Prostate gland (tissue), 2 donors: ENCODE results near the gene IKZF2. TPM values are rescaled to one million over a fixed set of nuclear protein-coding genes. Genes with fewer than 3 reads are reported as not detected.

Source experiments
- DNase-seq: peaks from one replicate; pipeline ENCODE4 v3.0.0-alpha.2; 2019; ENCODE audit warnings: low spot score
- H3K27ac ChIP-seq, 2 donors: fragments of 200-600 bp; sonication (generic); 2 replicates each; pipeline ENCODE4 v1.5.1; 2017 to 2019
- H3K27me3 ChIP-seq: fragments of 200-600 bp; sonication (generic); replicated peaks from 2 replicates; pipeline ENCODE4 v1.5.1; 2019; ENCODE audit not compliant: insufficient read depth
- H3K36me3 ChIP-seq, 2 donors: fragments of 200-600 bp; sonication (generic); 1 replicate in 1 of 2; 2 replicates in 1 of 2; pipeline versions ENCODE4 v1.5.1 to v1.8.1; 2017 to 2019
- H3K4me1 ChIP-seq: fragments of 200-600 bp; sonication (generic); replicated peaks from 2 replicates; pipeline ENCODE4 v1.5.1; 2019
- H3K4me3 ChIP-seq, 2 donors: fragments of 200-600 bp; sonication (generic); 2 replicates each; pipeline ENCODE4 v1.5.1; 2017 to 2019
- H3K9me3 ChIP-seq: fragments of 200-600 bp; sonication (generic); 2 replicates; pipeline ENCODE4 v1.5.1; 2017
- POLR2A ChIP-seq: fragments of 450-650 bp; IDR thresholded peaks from one replicate; pipeline ENCODE4 v1.6.1; 2016; ENCODE audit warnings: antibody characterized with exemption, mild to moderate bottlenecking
- POLR2AphosphoS5 ChIP-seq: sonication (generic); formaldehyde crosslinking; IDR thresholded peaks from one replicate; pipeline ENCODE4 v1.6.1; 2017; ENCODE audit warnings: antibody characterized with exemption
- WGBS: methylation state at CpG from one replicate; pipeline ENCODE4 v1.1.5; 2018; 5-methylcytosine and 5-hydroxymethylcytosine counted together
- intact Hi-C: fragments of 100-400 bp; cut with DNase I; formaldehyde crosslinking; loops from one replicate; pipeline ENCODE4 v1.14.2; 2022
- total RNA-seq, 2 donors: library from RNA; depleted of rRNA; stranded (reverse); fragments of >200 nt; gene quantifications; one replicate each; pipeline ENCODE4 v1.1.0, GENCODE V29; 2016
- TF ChIP-seq, protein P1 (sequence below), 4 experiments: fragments of 200-600 bp in 2 of 4; fragments of 450-650 bp in 2 of 4; sonication (generic) in 2 of 4; IDR thresholded peaks; 1 replicate in 3 of 4; 2 replicates in 1 of 4; pipeline ENCODE4 v1.5.1; 2016 to 2019; ENCODE audit warnings: antibody characterized with exemption in 4 of 4, mild to moderate bottlenecking in 2 of 4, moderate library complexity in 2 of 4

IKZF2 gene
- total RNA-seq, 2 donors from 2014 or later: 24.4 to 27.8 TPM

DNA sequence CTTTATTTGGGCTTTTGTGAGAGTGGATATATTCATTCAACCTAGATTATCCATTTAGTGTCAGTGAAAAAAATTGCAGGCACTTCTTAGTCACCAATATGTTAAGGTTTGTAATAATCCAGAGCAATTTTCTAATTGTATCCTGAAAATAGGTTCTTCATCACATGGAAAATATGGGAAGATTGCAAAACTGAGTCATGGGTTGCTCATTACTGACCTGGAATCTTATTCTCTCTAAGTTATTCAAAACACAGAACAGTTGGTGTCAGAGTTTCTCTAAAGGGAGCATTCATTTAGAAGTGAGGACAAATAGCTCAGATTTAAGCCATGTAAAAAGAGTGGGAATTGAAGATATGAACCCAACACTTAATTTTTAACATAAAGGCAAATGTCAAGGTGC, 181.3 kb downstream of the IKZF2 start:
- no peak for DNase-seq
- TF ChIP-seq POLR2A (no peak), POLR2AphosphoS5 (no peak)
- TF ChIP-seq, protein P1, sequence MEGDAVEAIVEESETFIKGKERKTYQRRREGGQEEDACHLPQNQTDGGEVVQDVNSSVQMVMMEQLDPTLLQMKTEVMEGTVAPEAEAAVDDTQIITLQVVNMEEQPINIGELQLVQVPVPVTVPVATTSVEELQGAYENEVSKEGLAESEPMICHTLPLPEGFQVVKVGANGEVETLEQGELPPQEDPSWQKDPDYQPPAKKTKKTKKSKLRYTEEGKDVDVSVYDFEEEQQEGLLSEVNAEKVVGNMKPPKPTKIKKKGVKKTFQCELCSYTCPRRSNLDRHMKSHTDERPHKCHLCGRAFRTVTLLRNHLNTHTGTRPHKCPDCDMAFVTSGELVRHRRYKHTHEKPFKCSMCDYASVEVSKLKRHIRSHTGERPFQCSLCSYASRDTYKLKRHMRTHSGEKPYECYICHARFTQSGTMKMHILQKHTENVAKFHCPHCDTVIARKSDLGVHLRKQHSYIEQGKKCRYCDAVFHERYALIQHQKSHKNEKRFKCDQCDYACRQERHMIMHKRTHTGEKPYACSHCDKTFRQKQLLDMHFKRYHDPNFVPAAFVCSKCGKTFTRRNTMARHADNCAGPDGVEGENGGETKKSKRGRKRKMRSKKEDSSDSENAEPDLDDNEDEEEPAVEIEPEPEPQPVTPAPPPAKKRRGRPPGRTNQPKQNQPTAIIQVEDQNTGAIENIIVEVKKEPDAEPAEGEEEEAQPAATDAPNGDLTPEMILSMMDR (IDR thresholded peaks at IDR 0.05): no peak
- no peak overlapping the region for H3K27ac ChIP-seq
- H3K4me3 ChIP-seq: no peak overlapping the region
- no peaks in the 10 kb centered on the region for H3K27me3 ChIP-seq
- no peaks in the 10 kb centered on the region for H3K4me1 ChIP-seq
- H3K9me3 ChIP-seq: no peaks in the 10 kb centered on the region
- H3K36me3 ChIP-seq: no peaks in the 10 kb centered on the region
- intact Hi-C loops: no loop called here

DNA sequence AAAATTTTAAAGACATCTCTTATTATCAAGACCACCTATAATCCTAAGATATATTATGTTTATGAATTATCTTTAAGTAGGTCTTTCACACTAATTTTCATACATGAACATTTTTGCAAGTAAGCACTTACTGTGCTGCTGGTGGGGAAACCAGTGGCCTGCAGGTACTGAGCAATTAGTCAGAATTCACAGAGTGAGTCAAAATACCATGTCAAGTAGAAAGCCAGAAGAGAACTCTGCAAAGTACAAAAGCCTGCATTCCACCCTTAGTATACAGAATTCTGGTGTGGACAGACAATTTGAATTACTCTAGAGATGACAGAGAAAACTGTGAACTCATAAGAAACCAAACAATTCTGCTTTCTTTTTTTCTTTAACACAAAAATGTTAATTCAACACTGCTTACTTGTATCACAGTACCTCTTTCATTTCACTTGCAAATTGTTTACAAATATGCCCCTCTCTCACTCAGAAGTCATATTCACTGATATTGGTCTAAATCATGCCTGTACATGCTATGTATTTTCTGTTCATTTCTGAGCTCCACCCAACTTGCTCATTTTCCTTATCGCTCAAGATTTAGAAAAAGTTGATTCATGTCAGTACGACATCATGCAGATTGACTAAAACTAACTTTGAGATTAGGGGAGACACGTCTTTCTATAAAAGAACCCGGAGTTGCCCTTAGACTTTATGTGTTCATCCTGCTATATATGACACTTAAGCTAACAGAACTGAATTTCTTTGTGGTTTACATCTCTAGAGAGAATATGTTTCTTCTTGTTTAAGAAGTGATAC, 182.9 kb downstream of the IKZF2 start:
- no peak for DNase-seq
- H3K27me3 ChIP-seq: no peaks in the 10 kb centered on the region
- intact Hi-C loops: no loop called here

GRCh38 chr2:212966884-212967283, 184.5 kb downstream of the IKZF2 start:
- no peak for DNase-seq
- intact Hi-C loops: no loop called here
- WGBS: 94% methylated on average over 1 of the region's 1 CpG
- Histone ChIP-seq H3K4me1 (no peaks in the 10 kb centered on the region), H3K36me3 (no peaks in the 10 kb centered on the region), H3K4me3 (no peak overlapping the region), H3K9me3 (no peaks in the 10 kb centered on the region), H3K27ac (no peak overlapping the region), H3K27me3 (no peaks in the 10 kb centered on the region)
- TF ChIP-seq POLR2AphosphoS5 (no peak), POLR2A (no peak)
- TF ChIP-seq, protein P1 (IDR thresholded peaks at IDR 0.05): no peak

More for the DNA sequence above, 182.9 kb downstream of the IKZF2 start:
- Histone ChIP-seq H3K4me3 (no peak overlapping the region), H3K27ac (no peak overlapping the region), H3K9me3 (no peaks in the 10 kb centered on the region), H3K4me1 (no peaks in the 10 kb centered on the region), H3K36me3 (no peaks in the 10 kb centered on the region)
- 60% methylated on average over 4 of the region's 4 CpGs for WGBS
- TF ChIP-seq POLR2AphosphoS5: no peak
- TF ChIP-seq, protein P1 (IDR thresholded peaks at IDR 0.05): no peak
- TF ChIP-seq POLR2A: no peak

- TF ChIP-seq POLR2A: no peak
- TF ChIP-seq, protein P1 (IDR thresholded peaks at IDR 0.05): no peak
- TF ChIP-seq POLR2AphosphoS5: no peak
These were observed 188.7 kb downstream of the IKZF2 start for GRCh38 chr2:212962691-212963090.

GRCh38 chr2:212961255-212961654, 190.2 kb downstream of the IKZF2 start:
- no peak overlapping the region for H3K27ac ChIP-seq
- H3K36me3 ChIP-seq: no peaks in the 10 kb centered on the region
- DNase-seq: no peak
- H3K27me3 ChIP-seq: no peaks in the 10 kb centered on the region
- WGBS: 91% methylated on average over 1 of the region's 1 CpG
- TF ChIP-seq POLR2AphosphoS5 (no peak), POLR2A (no peak)
- TF ChIP-seq, protein P1 (IDR thresholded peaks at IDR 0.05): no peak
- no peaks in the 10 kb centered on the region for H3K4me1 ChIP-seq
- intact Hi-C loops: no loop called here
- H3K9me3 ChIP-seq: no peaks in the 10 kb centered on the region
- no peak overlapping the region for H3K4me3 ChIP-seq

More at GRCh38 chr2:212962691-212963090, 188.7 kb downstream of the IKZF2 start:
- no peaks in the 10 kb centered on the region for H3K4me1 ChIP-seq
- no peak for DNase-seq
- H3K9me3 ChIP-seq: no peaks in the 10 kb centered on the region
- WGBS: 59% methylated on average over 1 of the region's 1 CpG
- H3K27ac ChIP-seq: no peak overlapping the region
- no peaks in the 10 kb centered on the region for H3K36me3 ChIP-seq
- H3K27me3 ChIP-seq: no peaks in the 10 kb centered on the region
- intact Hi-C loops: no loop called here
- H3K4me3 ChIP-seq: no peak overlapping the region
